GDM1 (cell line): ENCODE measurements around the gene STAT4.

Source experiments
- DNase-seq: peaks from one replicate; lab custom pipeline; 2025; lab: John Stamatoyannopoulos, UW

Gene STAT4

DNA sequence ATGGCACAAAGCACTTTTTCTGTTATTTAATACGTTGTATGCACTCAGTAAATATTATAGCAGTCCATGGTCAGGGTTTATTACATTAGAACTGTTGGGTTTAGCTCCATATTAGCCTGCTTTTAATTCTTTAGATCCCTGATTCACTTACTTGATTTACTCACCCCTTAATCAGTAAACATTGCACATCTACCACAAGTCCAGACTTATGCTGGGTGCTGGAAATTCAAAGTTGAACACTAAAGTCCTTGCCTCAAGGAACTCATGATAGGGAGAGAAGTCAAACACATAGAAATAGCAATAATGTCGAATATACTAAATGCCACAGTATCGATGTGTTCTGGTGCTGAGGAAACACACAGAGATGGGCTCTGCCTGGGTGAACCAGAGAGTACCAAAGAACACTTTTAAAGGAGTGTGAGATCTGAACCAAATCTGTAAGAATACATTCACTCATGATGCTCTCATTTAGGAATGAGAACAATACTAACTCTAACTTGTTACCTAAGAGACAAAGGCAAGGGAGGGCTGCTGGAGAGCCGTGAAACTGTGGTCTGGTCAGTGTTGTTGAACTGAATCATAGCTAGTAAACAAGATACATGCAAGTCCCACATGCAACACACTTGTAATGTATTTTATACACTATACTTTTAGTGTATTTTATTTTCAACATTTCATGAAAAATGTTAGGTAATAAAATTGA is 4.9 kb downstream of the STAT4 start:
- DNase-seq = no peak

DNA sequence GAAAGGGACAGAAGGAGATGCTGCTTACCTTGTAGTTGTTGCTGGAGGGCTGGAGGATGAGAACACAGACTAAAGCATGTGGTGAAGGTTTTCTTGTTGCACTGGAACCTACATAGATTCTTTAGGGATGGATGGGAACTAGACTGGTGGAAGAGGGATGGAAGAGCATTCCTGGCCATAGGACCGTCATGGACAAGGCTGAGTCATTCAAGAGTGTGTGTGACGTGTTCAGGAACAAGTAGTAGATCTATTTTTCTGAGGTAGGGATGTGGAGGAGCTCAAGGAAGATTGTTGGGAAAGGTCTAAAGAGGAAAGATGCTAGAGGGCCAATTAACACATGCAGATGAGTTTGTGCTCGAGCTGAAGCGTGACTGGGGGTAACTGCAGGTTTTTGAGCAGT is 6.6 kb downstream of the STAT4 start:
- DNase-seq = no peak

DNA sequence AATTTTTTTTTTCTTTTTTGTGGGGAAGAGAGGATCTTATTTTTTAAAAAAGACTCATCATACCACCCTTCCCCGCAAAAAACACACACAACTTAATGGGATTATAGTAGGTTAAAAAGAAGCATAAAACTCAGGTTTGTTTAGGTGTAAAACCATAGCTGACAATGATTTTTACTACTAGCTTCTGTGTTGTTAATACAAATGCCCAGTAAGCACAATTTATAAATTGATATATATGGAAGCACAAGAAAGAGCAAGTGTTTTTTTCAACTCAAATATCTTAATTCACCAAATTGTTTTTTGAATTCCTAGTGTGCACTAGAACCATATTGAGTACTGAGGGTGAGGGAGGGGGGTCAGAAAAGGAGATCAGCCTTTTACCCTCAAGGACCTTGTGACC is 7.0 kb downstream of the STAT4 start:
- no peak for DNase-seq

DNA sequence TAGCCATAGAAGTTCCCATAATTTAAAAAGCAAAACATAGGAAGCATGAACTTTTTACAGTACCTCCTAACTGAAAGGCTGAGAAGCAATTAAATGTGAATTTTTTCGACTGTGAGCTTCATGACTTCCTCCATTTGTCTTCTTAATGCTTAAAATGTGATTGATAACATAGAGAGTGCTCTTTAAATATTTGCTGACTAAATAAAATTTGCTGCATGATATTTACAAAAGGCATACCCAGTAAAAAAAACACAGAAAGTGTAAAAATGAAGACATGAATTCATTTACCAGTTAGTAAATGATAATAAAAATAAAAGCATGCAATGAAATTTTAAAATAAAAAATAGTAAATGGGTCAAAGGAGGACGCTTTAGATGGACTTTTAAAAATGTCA is 21.9 kb downstream of the STAT4 start:
- DNase-seq = no peak

DNA sequence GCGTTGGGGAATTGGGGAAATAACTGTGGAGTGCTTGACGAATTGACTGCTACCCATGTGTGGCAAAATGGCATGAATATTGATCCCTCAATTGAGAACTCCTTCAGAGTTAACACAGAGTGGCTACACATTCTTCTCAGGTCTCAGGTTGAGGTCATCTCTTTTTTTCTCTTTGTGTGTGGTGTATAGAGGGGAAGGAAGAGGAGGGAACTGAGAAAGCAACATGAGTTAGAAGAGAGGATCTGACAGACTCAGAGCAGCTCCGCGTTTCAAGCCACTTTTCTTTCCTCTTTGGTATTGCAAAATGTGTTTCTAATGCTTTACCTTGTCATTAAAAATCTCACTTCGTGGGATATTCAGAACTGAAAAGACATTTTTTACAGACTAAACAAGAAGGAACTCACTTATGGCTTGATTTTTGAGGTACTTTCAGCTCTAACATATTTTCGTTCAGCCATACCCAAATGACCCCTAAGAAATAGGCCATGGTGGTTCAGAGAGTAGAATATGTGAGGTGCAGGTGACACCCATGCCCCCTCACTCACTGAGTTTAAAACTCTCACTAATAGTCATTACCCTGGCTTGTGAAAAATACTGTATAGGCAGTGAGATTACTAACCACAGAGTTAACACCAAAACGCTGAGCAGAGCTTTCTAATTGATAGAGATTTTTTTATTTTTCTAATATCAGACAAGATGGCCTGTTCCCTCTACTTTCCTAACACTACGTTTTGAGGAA is 22.5 kb downstream of the STAT4 start:
- DNase-seq = no peak

DNA sequence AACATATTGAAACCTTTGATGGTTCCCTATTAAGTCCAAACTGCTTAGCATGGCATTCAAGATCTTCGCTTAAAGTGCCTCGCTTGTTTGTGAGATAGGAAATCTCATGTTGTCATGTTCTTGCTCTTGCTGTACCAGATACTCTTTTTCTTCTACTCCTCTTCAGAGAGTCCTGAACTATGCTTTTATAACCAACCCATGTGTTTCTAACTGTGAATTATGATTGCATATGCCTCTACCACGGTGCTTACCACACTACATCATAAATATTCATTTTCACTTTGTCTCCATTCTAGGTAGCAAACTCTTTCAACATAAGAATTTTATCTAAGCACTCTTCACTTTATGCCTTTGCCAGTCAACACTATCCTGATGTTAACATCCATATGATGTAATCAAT is 23.6 kb downstream of the STAT4 start:
- no peak for DNase-seq

DNA sequence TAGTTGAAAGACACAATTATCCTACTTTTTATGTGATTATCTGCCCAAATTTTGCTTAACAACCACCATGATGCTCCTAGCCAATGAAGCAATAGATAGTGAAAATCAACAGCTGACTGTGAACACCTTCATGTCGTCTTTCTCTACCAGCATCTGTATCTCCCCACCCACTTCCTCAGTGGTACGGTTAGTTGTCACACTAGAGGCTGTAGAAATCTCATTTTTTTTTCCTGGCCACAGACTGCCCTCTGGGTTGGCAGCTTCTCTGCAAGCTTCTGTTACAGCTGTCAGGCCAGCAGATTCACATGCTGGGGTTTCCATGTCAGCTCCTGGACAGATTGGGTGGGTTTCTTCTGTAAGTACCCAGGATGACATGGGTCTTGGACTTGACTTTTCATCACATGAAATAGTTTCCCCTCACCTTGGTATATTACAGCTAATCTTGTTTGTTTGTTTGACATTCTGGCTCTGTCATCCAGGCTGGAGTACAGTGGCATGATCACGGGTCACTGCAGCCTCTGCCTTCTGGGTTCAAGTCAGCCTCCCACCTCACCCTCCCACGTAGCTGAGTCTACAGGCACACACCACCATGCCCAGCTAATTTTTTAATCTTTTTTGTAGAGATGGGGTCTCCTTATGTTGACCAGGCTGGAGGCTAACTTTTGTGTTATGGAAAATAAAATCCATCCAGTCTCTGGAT is 24.3 kb downstream of the STAT4 start:
- DNase-seq = no peak

DNA sequence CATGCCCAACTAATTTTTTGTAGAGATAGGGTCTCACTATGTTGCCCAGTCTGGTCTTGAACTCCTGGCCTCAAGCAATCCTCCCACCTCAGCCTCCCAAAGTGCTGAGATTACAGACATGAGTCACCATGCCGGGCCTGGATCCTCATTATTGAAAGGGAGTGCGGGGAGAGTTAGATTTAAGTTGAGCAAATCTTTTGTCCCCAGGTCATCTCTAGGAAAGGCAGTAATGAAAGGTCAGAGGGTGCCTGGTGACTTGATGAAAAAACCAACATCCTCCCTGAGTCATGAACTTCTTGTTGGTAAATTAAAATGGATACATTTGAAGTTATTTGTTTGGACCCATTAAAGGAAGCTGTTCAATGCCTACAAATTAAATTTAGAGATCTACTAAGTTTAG is 25.1 kb downstream of the STAT4 start:
- DNase-seq = no peak

DNA sequence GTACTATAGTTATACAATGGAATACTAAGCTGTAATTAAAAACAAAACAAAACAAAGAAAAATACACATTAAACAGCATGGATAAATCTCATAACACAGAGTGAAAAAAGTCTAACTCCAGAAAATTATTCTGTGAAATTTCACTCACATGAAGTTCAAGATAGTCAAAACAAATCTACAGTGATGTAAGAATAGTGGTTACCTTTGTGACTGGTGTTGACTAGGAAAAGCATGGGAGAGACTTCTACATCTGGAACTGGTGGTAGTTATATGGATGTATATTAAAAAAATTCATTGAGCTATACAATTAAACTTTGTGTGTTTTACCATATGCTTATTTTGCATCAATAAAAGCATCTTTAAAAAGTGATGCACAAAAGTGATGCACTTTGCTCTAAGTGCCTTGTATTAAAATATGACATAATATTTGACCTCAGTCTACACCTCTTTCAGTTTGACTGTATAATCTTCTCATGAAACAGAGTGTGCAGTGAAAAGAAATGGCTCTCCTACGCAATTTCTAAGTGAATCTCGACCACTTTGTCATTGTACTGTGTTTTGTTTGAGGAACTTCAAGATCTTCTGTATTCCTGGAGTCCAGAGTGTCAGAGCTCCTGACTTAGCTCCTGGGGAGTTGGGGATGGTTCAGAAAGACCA is 28.0 kb downstream of the STAT4 start:
- no peak for DNase-seq

DNA sequence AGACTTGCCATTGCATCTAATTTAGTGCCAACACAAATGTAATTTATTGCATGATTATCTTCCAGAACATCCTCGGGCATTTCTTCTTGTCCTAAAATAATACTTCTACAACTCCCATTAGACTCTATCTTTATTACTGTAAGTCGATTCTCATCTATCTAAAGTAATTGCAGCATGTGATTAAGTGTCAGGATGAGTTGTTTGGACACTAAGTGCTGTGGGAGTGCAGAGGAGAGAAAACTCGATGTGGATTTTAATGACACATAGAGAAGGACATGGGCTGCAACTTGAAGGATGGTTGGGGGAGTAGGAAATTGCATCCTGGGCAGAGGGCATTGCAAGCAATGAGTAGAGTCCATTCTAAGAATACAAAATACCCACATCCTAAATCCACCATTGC is 33.5 kb downstream of the STAT4 start:
- no peak for DNase-seq

DNA sequence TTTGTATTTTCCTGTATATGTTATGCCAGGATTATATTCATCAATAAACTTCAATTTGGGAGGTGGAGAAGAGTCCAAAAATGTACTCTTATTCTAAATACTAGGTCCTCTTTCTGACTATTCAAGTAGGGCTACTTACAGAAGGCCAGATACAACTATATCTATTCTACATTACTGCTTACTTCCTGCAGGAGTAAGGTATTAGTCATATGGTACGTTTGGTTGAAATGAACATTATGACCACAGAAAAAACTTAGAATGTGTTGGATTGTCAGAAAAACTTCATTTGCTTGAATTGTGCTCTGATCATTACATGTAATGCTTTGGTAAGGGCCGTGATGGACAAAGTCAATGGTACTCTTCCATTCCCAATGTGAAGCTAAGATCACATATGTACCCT is 35.0 kb downstream of the STAT4 start:
- no peak for DNase-seq

DNA sequence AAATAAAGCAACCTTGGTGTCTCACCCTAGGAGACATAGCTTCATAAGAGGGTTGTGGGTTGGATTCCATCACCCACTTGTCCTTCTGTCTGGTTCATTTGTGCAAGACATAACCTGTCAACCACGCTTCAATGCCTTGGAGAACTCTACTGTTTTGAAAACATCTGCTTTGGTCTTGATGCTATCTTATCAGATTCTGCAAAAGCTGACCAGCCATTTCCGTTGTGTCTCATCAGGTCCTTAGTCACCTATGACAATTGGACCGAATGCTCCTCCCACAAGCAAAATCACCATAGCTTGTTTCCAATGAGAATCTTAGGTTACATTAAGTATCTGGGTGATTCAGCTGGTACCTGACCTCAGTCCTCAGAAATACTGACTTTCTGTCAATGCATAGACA is 35.4 kb downstream of the STAT4 start:
- no peak for DNase-seq

DNA sequence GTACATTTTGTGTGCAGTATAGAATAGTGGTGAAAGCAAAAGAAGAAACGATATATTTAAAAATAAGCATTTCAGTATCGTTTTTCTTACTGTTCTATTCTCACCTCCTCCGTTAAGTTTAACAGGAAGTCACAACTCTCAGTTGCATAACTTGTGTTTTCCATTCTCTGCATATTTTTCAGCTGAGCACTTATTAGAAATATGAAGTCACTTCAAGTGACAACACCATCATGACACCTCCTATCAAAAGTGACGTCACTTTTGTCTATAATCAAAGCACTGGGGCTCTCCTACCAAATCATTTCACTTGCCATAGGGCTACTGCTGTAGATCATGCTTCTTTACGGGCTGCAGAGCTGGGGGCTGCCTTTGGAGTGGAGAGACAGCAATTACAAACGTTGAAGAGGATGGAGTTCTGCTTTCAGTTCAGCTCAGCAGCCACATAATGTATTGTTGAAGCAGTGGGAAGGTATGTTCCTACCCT is 36.3 kb downstream of the STAT4 start:
- no peak for DNase-seq

DNA sequence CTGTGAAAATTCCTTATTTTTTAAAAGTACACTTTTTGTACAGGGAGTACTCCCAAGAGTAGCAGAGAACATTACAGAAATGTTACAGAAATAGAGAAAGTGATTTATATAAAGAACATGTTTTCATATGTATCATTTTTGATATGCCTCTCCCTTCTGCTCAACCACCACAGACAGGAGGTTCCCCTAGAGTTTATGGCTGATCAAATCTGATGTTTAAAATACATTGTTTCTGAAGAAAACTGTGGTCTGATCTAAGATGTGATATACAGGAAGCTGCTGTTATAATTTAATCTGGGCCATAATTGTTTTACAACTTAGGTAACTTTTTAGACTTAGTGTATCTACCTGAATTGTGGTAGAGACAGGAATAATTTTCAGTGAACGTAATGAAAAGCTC is 37.0 kb downstream of the STAT4 start:
- no peak for DNase-seq

DNA sequence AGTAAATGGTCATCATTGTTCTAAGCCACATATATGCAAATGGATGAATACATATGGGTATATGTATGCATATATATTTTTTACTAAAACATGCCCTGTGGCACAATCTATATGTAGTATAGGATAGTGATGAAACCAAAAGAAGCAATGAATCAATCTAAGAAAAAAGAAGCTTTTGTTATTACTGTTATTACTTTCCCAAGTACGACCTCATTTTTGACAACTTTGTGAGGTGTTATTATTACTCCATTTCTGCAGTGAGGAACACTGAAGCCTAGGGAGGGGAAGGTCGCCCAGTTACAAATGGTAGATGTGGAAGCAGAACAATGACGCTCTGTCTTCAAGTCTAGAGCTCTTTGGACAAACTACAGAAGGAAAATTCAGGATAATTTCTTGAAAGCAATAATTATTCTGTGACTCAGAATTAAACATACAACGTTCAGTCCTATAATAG is 38.3 kb downstream of the STAT4 start:
- DNase-seq = no peak

DNA sequence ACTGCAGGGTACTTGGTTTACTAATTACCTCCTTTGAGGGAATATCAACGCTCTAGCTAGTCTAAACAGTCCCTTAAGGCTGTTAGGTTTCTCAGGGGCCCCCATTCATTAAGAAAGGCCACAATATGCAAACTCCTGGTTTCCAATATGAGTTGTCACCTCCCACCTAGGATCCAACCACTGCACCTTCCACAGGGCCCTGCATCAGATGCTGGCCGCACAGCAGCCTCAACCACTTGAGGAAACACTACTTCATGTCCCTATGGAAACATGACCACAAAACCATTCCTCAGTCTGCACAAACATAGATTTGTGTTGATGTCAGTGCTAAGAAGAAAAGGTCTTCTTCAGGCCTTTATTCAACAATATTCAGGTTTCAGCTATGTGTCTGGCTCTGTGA is 40.9 kb downstream of the STAT4 start:
- no peak for DNase-seq

DNA sequence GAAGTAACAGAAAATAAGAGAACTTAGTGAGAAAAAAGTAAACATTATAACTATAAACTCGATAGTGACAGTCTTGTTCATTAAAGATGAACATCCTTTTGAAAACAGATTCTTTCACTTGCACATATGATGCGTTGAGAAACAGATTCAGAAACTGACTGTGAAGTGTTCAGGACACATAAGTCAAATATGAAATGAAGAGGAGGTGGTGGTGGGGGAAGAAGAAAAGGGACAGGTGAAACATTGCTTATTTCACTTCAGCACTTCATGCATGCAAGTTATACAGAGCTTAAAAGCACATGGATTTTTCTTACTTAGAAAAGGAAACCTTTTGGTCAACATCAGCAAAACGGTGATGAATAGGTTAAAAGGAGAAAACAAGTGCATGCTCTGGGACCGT is 42.5 kb downstream of the STAT4 start:
- DNase-seq = no peak

DNA sequence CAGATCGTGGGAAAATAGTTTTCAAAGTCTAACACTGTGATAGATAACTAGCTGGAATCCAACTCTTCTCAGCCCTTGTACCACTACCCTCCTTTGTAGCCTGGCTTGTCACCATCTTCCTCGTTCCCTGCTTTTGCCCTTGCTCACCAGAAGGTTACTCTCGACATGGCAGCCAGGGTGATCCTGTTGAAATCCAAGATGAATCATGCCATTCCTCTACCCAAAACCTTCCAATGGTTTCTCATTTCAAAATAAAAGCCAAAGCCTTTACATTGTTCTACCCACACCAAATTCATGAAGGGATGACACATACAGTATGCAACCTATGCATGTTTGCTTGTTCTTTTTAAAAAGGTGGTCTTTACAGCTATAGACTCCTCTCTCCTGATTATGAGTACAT is 45.7 kb downstream of the STAT4 start:
- no peak for DNase-seq

DNA sequence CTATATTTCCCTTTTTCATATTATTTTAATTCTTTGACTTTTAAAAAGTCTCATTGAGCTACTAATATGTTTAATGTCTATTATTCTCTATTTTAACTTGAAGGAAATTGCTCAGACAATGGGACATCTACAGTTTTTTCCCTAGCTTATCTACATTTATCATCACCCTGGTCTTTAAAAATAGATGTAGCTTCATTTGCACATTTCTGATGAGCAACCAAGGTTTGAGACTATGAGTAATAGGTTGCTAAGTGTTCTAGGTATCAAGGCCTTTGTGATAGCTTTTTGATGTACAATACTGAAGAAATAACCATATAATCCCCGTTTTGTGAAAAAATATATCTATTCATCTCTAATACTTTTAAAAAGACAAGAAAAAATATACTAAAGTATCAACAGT is 47.0 kb downstream of the STAT4 start:
- DNase-seq = no peak

DNA sequence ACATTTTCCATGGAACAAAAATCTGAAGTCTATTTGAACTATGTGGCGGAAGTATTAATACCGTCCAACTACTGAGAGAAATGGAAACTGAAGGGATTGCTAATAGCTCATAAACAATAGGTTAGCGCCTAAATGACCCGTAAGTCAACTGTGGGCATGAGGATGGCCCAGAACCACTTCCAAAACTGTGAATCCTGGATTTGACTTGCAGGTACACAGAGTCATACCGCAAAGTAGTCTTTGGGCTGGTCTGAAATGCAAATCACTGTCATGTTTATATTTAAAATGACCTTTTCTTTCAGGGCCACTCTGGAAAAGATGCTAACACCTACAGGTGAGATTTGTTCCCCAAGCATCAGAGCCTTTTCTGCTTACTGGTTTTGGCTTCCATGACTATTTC is 50.6 kb downstream of the STAT4 start:
- DNase-seq = no peak

DNA sequence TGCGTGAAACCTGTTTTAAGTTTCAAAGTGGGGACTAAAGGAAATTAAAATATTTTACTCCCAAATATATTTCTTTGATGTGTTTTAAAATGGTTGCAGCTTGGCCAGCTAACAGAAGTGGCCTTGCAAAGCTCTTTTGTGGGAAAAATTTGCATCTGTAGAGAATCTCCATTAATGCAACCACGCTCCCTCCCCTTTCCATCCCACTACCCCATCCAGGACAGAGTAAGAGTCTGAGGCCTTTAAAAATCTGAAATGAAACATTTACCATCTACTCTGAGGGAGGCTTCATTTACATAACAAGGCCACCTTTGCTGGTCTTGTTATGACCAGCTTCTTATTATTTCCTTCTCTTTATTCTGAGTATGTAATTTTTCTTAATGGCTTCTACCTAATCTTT is 63.5 kb downstream of the STAT4 start:
- no peak for DNase-seq

DNA sequence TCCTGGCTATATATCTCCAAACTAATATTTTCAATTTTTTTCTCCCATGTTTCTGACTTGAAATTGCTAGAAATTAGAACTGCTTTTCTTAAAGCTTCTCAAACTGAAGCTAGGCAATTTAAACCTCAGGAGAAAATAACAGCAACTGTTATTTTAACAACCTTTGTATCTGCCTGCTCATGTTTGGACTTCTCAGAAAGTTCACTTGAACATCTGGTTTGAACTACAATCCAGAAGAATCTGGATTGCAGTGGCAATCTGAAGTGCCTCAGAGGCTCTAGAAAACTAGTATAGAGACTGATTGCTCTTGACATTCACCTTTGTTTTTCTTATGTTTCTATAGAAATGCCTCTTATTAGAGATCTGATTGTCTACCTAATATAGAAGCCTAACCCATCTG is 64.1 kb downstream of the STAT4 start:
- no peak for DNase-seq

DNA sequence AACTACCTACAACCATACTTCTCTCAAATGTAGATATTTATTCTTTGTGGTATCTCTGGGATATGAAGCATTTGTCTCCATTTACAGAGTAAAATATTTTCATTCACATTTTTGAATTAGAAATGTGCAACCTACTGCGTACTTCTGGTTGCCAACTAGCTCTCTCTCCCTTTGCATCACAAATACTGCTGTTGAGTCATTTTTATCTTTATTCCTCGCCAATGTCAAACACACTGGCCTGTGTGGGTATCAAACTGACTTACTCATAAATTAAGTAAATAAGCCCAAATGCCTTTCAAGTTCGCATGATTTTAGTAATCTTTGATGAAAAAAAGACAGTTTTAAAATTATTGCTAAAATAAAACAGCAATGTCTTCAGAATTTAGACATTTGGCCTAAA is 67.3 kb downstream of the STAT4 start:
- no peak for DNase-seq
